Measurements from ENCODE around the gene PLGLB1. TPM values are rescaled to one million over a fixed set of nuclear protein-coding genes. Genes with fewer than 3 reads are reported as not detected.
"Not testable (repeated sequence)": the region's sequence is repeated elsewhere in the genome, so short reads cannot be mapped to it uniquely, and the experiment has no call there.

PLGLB1 gene
- polyA plus RNA-seq (ENCODE audit: insufficient read length in 3 of 3), result 1 to 10 TPM; 7.8 to 9.2 (median 8.4) TPM

DNA sequence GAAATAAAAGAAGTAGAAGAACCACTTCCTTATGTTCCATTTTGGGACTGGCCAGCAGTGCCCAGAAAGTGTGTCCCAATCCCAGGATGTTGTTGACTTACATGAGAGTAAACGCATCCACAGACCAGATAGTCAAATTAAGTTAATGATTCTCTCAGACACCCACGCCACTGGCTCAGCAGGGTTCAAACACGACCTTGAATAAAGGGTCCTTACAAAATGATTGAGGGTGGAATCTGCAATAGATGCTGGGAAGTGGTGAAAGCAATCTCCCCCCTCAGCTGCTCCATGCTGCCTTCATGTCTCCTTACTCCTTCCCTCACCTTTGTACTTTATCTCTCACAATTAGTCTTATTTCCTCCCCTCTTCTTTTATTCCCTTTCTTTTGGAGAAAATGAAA, at the start of gene PLGLB1:
TSS of gene PLGLB1 (minus strand) at position 101 of the 400 bp plus-strand sequence. CDS start at position 40, 61 bp downstream.
- not testable (repeated sequence) for DNase-seq (ENCODE audit: low read depth in 3 of 3, low spot score in 2 of 3)

DNA sequence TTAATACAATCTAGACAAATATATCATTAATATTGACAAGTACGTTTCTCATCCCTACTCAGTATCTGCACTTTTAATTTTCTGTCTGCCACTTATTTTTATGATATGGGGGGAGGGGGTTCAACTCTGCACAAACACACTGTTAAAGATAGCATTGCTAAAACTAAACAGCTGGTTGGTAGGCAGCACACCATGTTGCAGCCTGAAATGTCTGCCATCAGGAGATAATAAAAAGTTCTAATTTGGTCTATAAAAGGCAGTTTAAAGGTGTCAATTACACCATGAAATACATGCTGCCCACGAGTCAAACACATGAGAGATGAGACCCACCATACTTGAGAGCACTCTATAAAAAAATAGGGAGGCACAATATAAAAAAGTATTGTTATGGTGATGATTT, 42.7 kb upstream of the PLGLB1 start:
- not testable (repeated sequence) for DNase-seq (ENCODE audit: low read depth in 3 of 3, low spot score in 2 of 3)

DNA sequence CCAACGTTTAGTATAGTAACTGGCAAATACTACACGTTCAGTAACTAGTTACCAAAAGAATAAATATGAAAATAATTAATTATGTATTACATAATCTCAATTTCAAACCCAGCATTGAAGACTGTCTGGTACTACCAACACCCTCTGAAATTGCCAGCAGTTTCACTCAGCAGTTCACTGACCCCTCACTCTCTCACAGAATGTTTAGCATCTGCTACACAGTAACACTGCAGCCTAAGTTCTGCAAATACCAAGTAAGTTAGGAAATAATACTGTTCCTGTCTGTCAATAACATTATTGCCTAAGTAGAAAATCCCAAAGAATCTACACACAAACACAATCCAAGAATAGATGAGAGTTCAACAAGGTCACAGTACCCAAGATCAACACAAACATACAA, 41.8 kb upstream of the PLGLB1 start:
- DNase-seq (ENCODE audit: low read depth in 3 of 3, low spot score in 2 of 3), result not testable (repeated sequence)

DNA sequence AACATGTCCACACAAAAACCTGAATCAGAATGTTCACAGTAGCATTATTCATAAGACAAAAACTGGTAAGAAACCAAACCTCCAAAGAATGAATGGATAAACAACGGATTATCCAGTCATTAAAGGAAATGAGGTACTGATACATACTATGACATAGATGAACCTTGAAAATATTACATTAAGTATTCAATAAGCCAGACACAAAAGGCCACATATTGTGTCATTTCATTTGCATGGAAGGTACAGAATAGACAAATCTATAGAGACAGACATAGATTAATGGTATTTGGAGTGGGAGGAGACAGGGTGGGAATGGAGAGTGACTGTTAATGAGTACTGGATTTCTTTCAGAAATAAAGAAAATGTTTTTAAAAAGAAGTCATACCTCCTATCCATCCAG, 39.9 kb upstream of the PLGLB1 start:
- not testable (repeated sequence) for DNase-seq (ENCODE audit: low read depth in 3 of 3, low spot score in 2 of 3)

DNA sequence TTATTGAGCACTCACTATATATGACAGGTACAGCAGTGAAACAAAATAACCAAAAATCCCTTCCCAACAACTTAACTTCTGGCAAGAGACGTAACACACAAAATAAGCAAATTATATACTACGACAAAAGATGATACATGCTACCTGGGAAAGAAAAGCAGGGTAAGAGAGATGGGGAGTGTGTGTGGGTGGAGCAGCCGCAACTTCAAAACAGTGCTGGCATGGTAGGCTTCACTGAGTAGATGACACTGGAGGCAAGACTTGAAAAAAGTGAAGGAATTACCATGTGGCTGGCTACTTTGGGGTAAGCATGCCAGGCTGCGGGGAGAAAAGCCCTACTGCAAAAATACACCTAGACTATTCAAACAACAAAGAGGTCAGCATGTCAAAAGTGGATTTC, 36.0 kb upstream of the PLGLB1 start:
- not testable (repeated sequence) for DNase-seq (ENCODE audit: low read depth in 3 of 3, low spot score in 2 of 3)

DNA sequence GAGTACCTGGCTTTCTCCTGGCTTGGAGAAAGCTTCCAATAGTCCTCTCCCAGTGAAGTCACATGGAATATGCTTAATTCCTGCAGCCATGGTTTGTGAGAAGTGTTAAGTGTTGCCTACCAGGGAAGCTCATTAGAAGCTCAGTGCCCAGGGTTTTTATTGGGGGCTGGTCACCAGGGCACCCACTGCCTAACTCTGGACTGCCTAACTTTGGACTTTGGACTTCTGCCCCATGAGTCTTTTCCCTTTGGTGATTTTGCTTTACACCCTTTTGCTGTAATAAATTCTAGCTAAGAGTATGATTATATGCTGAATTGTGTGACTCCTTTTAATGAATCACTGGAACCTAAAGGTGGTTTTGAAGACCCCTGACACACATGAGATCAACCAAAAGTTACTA, 35.2 kb upstream of the PLGLB1 start:
- DNase-seq (ENCODE audit: low read depth in 3 of 3, low spot score in 2 of 3), result not testable (repeated sequence)

DNA sequence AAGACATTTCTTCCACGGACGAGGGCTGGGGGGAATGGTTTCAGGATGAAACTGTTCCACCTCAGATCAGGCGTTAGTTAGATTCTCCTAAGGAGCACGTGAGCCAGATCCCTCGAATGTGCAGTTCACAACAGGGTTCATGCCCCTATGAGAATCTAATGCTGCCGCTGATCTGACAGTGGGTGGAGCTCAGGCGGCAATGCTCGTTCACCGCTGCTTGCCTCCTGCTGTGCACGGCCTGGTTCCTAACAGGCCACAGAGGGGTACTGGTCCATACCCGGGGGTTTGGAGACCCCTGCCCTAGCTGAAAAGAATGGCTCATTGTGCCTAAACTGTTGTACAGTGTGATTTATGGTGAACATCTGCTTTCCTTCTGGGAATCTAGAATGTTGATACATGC, 34.8 kb upstream of the PLGLB1 start:
- not testable (repeated sequence) for DNase-seq (ENCODE audit: low read depth in 3 of 3, low spot score in 2 of 3)

DNA sequence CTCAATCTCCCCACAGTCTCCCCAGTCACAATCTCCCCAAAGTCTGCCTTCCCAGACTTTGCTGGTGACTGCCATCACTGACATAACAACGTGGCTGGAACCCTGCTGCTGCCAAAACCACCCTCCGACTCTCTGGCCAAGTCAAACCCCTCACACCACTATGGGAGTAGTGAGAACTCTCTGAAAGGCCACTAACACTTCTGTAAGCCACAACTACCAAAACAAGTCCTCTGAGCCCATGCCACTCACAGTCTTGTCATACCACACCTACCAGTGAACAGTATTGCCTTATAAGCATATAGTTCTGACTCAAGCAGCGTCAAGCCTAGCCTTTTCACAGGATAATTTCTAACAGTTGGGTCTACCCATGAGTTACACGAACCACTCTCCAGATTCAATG, 32.7 kb upstream of the PLGLB1 start:
- DNase-seq (ENCODE audit: low read depth in 3 of 3, low spot score in 2 of 3), result not testable (repeated sequence)

DNA sequence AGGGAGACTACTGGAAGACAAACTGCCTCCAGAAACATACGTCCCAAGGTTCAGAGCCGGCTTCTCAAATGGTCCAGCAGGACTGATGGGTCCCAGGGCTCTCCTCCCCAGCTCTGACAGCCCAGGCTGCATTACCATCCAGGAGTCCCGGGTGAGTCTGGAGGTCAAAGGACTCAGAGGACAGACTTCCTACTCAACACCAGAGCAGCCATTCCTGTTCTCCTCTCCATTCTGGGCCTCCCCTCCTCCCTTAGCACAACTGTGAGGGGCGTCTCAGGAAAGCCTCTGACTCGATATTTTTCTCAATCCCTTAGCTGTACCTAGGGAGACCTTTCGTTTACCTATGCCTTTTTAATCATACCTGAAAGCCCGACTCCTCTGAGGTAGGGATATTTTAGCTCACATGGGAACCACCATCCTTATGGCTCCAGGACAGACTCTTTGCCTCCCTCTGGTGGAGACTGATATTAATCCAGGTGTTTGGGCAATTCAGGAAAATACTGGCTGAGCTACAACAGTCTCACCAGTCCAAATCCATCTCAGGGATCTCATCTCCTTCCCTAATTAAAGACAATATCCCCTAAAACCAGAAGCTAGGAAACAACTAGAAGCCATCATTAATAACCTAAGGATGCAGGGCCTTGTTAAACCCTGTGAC, 19.8 kb upstream of the PLGLB1 start:
- not testable (repeated sequence) for DNase-seq (ENCODE audit: low read depth in 3 of 3, low spot score in 2 of 3)

DNA sequence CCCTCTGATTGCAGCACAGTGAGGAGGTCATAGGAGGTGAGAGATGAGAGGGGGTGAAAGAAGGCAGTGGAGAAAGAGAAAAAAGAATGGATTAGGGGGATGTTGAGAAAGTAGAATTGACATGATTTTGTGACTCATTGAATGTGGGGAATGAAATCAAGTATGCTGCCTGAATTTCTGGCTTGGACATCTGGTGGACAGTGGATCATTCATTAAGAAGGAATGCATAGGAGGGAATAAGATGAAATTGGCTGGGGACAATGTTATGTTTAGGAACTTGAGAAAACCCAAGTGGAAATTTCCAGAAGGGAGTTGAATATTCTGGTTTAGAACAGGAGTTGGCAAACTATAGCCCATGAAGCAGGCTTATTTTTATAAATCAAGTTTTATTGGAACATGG, 7.0 kb upstream of the PLGLB1 start:
- not testable (repeated sequence) for DNase-seq (ENCODE audit: low read depth in 3 of 3, low spot score in 2 of 3)

DNA sequence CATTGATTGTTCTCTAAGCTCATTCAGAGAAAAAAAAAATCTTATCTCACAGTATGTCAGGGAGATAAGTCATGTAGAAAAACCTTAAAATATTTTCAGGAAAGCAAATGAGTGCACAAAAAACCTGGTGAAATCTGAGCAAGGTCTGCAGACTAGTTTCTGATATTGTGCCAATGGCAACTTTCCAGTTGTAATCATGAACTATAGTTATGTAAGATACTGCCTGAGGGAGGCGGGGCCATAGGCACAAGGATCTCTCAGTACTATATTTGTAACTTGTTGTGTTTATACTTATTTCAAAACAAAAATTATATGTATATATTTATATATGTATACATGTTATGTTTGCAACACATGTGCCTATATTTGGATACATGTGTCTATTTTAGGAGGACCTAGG, 5.2 kb upstream of the PLGLB1 start:
- not testable (repeated sequence) for DNase-seq (ENCODE audit: low read depth in 3 of 3, low spot score in 2 of 3)

DNA sequence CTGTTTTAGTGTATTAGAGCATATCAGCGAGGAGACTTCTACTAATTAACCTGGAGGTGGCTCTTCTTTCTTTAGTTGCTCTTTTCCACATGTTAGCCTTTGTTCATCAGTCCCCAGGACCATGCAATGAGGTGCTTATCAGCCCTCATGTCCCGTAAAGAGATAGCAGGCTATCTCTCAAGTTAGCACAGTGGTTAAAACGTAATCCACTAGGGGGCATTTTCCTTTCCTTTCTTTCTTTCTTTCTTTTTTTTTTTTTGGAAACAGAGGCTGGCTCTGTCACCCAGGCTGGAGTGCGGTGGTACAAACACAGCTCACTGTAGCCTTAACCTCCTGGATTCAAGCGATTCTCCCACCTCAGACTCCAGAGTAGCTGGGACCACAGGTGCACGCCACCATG, 4.3 kb upstream of the PLGLB1 start:
- DNase-seq (ENCODE audit: low read depth in 3 of 3, low spot score in 2 of 3), result not testable (repeated sequence)

DNA sequence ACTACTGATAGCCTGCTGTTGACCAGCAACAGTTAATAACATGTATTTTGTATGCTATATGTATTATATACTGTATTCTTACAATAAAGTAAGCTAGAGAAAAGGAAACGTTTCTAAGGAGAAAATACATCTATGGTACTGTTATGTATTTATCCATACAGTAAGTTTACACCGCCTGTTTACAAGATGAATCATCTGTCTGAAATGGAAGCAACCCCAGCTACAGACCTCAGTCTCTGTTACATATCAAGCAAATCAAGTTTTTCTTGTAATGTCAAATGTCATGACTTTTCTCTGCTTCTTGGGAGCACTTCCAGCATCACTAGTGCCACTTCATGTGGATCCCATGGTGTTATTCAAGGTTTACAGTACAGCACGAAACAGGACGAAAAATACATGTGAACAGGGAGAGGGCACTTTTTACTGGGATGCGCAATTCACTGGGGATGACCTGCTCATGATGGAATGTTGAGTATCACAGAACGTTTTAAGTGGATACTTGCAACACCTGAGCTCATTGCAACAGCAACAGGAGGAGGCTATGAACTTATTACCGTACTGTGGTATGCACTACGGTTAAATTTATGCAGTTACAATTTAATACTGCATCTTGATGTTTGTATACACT, 2.5 kb upstream of the PLGLB1 start:
- DNase-seq (ENCODE audit: low read depth in 3 of 3, low spot score in 2 of 3), result not testable (repeated sequence)

DNA sequence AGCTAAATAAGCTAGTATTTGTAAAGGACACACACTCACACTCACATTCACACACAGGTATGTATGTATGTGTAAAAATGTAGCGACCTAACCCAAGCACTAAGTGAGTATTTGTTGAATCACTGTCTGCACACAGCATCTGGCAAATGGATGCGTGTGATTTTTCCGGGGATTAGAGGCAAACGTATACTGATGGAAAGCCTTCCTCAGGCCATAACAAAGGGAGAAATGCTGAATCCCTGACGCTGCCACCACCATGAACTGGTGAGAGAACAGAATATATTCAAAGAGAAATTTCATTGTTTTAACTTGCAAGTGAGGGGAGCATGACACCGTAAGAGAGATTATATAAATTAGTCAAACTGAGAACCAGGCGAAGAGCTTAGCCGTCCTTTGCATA, 601 bp downstream of the PLGLB1 start:
- not testable (repeated sequence) for DNase-seq (ENCODE audit: low read depth in 3 of 3, low spot score in 2 of 3)

DNA sequence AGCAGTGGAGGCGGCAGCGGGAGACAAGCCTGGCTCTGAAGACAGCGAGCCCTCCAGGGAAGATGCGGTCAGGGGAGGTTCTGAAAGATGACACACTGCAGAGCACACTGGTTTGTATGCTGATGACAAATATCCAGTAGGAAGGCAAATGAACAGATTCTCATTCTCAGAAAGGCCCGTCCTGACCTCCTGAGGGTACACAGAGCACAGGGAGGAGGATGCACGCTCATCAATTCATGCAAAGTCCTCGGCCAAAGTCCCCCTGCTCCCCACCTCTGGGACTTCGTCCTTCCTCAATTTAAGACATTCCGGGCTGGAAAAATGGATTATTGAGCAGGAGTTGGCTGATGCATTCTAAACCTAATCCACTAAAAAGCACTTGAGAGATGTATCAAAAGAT, 2.6 kb downstream of the PLGLB1 start:
- not testable (repeated sequence) for DNase-seq (ENCODE audit: low read depth in 3 of 3, low spot score in 2 of 3)

DNA sequence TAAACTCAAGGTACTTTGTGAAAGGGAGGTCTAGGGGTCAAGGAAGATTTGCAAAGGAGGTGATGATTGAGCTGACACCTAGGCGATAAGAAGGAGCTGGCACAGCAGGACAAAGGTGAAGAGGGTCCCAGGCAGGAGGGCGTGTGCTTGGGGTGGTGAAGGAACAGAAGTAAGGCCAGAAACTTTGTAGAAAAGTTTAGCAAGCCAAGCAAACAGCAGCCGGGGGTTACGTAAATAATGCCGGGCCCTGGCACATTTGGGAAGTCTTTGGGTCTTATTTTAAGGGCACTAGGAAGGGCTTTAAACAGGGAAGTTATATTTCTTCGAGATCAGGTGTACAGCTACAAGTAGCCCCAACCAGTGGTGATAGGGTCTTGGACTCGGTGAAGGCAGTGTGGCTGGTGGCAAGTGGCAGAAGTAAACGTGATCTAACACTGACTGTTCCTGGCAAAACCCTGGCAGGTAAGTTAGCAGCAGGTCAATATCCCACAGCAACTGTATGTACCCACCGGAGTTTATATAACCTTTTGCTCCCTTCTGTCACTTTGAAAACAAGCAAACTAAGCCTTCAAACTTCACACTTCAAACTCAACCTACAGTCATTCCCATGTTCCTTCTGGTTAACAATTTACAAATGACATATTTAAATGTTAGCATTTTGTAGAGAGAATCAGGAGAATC, 7.0 kb downstream of the PLGLB1 start:
- DNase-seq (ENCODE audit: low read depth in 3 of 3, low spot score in 2 of 3), result not testable (repeated sequence)

DNA sequence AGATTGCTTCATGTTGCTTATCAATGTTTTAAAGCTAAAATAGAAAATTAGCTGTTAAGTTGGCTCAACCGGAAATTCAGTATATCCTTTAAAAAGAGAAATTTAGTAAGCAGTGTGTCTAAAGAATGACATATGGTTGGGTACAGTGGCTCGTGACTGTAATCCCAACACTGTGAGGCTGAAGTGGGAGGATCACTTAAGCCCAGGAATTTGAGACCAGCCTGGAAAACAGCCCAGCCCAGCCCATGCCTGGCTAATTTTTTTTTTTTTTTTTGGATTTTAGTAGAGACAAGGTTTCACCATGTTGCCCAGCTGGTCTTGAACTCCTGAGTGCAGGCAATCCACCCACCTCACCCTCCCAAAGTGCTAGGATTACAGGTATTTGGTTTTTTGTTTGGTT, 17.2 kb downstream of the PLGLB1 start:
- DNase-seq (ENCODE audit: low read depth in 3 of 3, low spot score in 2 of 3), result not testable (repeated sequence)

Other genes starting within 250 kb of the PLGLB1 start
- gene CD8A, start 230.9 kb downstream of the PLGLB1 start, polyA plus RNA-seq (ENCODE audit: insufficient read length in 3 of 3), result under 1 TPM; 0.18 to 0.26 (median 0.24) TPM
- gene CD8B, start 160.0 kb downstream of the PLGLB1 start, polyA plus RNA-seq (ENCODE audit: insufficient read length in 3 of 3), result under 1 TPM; 0.60 to 0.74 (median 0.61) TPM
- gene RGPD1, start 79.7 kb downstream of the PLGLB1 start, polyA plus RNA-seq (ENCODE audit: insufficient read length in 3 of 3), result 1 to 10 TPM in 2 of 3 donors, under 1 TPM in 1; 0.60 to 2.9 (median 1.9) TPM